Large intestine (tissue), 3 donors: ENCODE results near the gene ATG5. TPM values are rescaled to one million over a fixed set of nuclear protein-coding genes. Genes with fewer than 3 reads are reported as not detected.

Experiments used
- DNase-seq, 2 donors: peaks; one replicate each; pipeline versions ENCODE4 v3.0.0 to v3.0.0-alpha.2; 2013
- H3K27ac ChIP-seq: one replicate; pipeline ENCODE4 v1.5.1; 2013; ENCODE audit warnings: low read length
- H3K27me3 ChIP-seq: 2 replicates; pipeline ENCODE4 v1.6.1; 2013; ENCODE audit warnings: low read length; ENCODE audit not compliant: control insufficient read depth, insufficient read depth
- H3K36me3 ChIP-seq: 2 replicates; pipeline ENCODE4 v1.6.1; 2013; ENCODE audit warnings: low read length; ENCODE audit not compliant: control insufficient read depth, insufficient read depth
- H3K4me1 ChIP-seq: one replicate; pipeline ENCODE4 v1.6.1; 2013; ENCODE audit warnings: low read length; ENCODE audit not compliant: control insufficient read depth, insufficient read depth
- H3K4me3 ChIP-seq: one replicate; pipeline ENCODE4 v1.5.1; 2013; ENCODE audit warnings: low read length
- H3K9me3 ChIP-seq: one replicate; pipeline ENCODE4 v1.6.1; 2013; ENCODE audit warnings: mild to moderate bottlenecking, low read depth, low read length, moderate library complexity; ENCODE audit not compliant: control insufficient read depth
- WGBS: methylation state at CpG from one replicate; pipeline ENCODE4 v1.1.5; 2013; ENCODE audit warnings: low lambda C conversion rate; ENCODE audit not compliant: insufficient coverage; 5-methylcytosine and 5-hydroxymethylcytosine counted together
- polyA plus RNA-seq: library from polyadenylated mRNA; unstranded; fragments of 120-200 nt; gene quantifications from one replicate; pipeline ENCODE4 v1.2.1, GENCODE V29; 2013

The ATG5 gene
- polyA plus RNA-seq, 1 donor, result 33.0 TPM

DNA sequence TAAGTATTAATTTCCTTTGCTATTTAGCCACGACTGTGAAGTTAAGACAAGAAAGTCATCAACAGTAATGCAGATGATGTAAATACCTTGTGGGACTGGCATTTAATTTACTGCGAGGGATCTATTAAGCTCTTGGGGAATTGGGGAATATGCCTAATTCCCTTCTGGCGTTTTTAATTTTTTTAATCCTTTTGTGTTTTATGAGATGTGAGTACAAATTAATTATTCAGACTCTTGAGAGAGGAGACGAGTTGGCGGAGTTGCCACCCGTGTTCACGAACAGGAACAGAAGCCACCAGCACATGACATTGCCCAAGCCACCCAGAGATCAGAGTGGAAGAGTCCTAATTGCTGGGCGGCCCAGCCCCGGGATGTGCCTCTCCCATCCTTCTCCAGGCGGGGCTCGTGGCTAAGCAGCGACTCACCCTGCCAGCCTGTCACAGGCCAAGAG is 34.4 kb upstream of the ATG5 start:
- no peaks in the 10 kb centered on the region for H3K36me3 ChIP-seq
- peaks cover 3% of the 10 kb centered on the region for H3K9me3 ChIP-seq
- WGBS, result no CpG with 5 or more reads among the region's 12 CpGs
- no peak overlapping the region for H3K27ac ChIP-seq
- no peak for DNase-seq
- H3K4me1 ChIP-seq, result no peaks in the 10 kb centered on the region
- H3K27me3 ChIP-seq, result peaks cover 5% of the 10 kb centered on the region
- peak overlapping the region; percentile 53 for H3K4me3 ChIP-seq

DNA sequence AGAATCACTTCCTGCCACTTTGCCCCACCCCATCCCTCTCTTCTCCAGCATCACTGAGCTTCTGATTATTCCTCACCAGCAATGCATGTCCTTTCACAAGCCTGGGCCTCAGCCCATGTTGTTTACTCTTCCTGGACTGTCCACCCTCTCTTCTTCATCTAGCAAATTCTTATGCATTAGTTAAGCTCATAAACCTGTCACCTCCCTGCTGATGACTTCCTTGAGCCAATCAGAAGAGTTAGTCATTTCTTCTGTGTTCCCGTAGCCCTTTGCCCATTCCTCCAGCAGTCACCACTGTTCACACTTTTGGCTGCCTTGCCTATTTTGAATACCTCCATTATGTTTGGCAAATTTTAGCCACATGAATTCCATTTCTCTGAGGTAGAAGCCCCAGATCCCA is 30.8 kb upstream of the ATG5 start:
- Histone ChIP-seq H3K9me3 (peaks cover 3% of the 10 kb centered on the region), H3K4me3 (no peak overlapping the region), H3K27ac (no peak overlapping the region), H3K36me3 (no peaks in the 10 kb centered on the region), H3K4me1 (no peaks in the 10 kb centered on the region), H3K27me3 (peaks cover 5% of the 10 kb centered on the region)
- DNase-seq, result no peak
- WGBS, result 75% methylated on average over 1 of the region's 1 CpG

GRCh38 chr6:106347219-106347618 is 21.7 kb upstream of the ATG5 start:
- H3K36me3 ChIP-seq, result no peaks in the 10 kb centered on the region
- H3K4me3 ChIP-seq, result no peak overlapping the region
- no peaks in the 10 kb centered on the region for H3K4me1 ChIP-seq
- H3K27ac ChIP-seq, result no peak overlapping the region
- peak in 1 of 2 donors; percentile 38 for DNase-seq
- peaks cover 4% of the 10 kb centered on the region for H3K27me3 ChIP-seq
- WGBS, result no CpG with 5 or more reads among the region's 1 CpG
- H3K9me3 ChIP-seq, result no peaks in the 10 kb centered on the region

DNA sequence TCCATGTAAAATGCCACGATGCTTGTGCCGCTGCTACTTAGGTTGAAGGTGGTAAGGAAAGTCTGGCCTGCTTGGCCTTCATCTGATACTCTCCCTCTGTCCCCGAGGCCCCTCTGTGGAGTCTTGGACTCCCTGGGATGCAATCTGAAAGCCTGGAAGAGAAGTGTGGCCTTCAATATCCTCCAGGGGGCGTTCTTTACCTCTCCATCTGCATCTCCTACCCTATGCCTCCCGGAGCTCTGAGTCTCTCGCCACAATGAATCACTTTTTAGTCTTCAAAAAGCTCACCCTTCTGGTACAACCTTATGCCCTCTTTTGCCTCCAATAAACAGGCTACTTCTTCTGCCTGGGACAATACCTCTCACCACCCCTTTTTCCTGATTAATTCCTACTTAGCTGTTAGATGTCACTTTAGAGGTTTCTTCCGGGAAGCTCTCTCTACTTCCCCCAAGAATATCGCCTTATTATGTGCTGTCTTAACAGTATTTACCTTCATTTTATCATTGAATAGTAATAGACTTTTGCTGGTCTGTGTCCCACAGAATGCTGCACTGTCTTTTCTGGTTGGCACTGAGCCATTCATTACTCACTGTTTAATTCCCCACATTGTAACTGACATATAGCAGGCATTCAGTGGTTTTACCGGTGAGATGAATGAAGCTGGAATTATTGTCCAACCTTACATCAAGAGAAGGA is 13.9 kb upstream of the ATG5 start:
- DNase-seq, result peak; percentile 51 to 65
- H3K4me3 ChIP-seq, result peak overlapping the region; percentile 19
- H3K9me3 ChIP-seq, result no peaks in the 10 kb centered on the region
- 0% methylated on average over 2 of the region's 9 CpGs for WGBS
- peaks cover 4% of the 10 kb centered on the region for H3K27me3 ChIP-seq
- H3K4me1 ChIP-seq, result peaks cover 4% of the 10 kb centered on the region
- no peak overlapping the region for H3K27ac ChIP-seq
- H3K36me3 ChIP-seq, result no peaks in the 10 kb centered on the region

DNA sequence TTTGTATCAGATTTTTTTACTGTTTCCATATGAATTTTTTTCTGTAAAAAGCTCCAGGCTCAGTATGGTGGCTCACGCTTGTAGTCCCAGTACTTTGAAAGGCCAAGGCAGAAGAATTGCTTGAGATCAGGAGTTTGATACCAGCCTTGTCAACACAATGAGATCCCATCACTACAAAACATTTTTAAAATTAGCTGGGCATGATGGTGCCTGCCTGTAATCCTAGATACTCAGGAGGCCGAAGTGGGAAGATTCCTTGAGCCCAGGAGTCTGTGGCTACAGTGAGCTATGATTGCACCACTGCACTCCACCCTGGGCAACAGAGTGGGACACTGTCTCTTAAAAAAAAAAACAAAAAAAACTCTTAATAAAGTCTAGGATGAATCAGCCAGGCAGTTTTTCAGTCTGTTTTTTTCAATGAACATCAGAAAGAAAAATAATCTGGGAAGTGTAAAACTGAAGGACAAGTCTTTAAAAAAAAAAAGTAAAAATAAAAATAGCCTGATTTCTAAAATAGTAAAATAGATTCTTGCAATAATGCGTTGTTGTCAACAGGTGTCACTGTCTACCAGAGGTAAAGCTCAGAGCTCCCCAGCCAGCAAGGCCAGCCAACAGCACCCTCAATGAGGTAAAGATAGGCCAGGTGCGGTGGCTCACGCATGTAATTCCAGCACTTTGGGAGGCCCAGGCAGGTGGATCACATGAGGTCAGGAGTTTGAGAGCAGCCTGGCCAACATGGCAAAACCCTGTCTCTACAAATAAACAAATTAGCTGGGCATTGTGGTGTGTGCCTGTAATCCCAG is 9.3 kb upstream of the ATG5 start:
- Histone ChIP-seq H3K36me3 (no peaks in the 10 kb centered on the region), H3K4me3 (no peak overlapping the region), H3K27ac (no peak overlapping the region), H3K27me3 (peaks cover 2% of the 10 kb centered on the region), H3K9me3 (no peaks in the 10 kb centered on the region), H3K4me1 (peaks cover 4% of the 10 kb centered on the region)
- DNase-seq, result peak; percentile 54 to 56
- WGBS, result 36% methylated on average over 2 of the region's 5 CpGs

DNA sequence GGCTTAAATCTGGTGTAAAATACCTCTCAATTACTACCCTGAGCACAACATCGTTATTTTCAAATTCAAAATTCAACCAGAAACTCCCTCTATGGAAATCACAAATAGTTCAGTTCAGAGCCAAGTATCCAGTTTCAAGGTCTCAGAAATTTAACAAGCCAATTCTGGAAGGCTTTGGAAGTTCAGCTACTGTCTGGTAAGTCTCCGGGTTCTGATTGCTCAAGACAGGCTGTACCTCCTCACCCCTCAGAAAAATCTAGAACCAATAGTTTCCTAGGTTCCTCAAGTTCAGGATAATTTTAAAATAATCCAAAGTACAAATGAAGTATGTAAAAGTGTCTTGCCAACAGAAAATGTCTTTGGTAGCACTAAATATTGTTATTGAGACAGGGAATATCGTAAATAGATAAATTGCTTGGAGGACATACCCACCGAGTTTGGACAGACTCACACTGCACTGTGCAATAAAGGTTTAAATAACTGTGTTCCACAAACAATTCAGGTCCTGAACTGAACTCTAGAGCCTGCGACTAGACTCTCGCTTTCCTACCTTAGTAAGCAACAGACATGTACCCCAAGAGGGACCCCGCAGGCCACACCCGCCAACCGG is 729 bp downstream of the ATG5 start:
- Histone ChIP-seq H3K4me1 (peaks cover 14% of the 10 kb centered on the region), H3K27ac (peak overlapping the region; percentile 94), H3K4me3 (peak overlapping the region; percentile 80), H3K36me3 (no peaks in the 10 kb centered on the region), H3K27me3 (peaks cover 5% of the 10 kb centered on the region), H3K9me3 (no peaks in the 10 kb centered on the region)
- DNase-seq, result no peak
- no CpG with 5 or more reads among the region's 9 CpGs for WGBS

GRCh38 chr6:106321940-106322339 is 3.6 kb downstream of the ATG5 start:
- Histone ChIP-seq H3K4me3 (no peak overlapping the region), H3K27ac (no peak overlapping the region), H3K4me1 (peaks cover 14% of the 10 kb centered on the region), H3K36me3 (no peaks in the 10 kb centered on the region), H3K9me3 (no peaks in the 10 kb centered on the region), H3K27me3 (no peaks in the 10 kb centered on the region)
- DNase-seq, result no peak
- WGBS, result no CpG with 5 or more reads among the region's 4 CpGs

GRCh38 chr6:106318851-106319250 is 6.7 kb downstream of the ATG5 start:
- no peak overlapping the region for H3K4me3 ChIP-seq
- no peak overlapping the region for H3K27ac ChIP-seq
- peaks cover 6% of the 10 kb centered on the region for H3K4me1 ChIP-seq
- H3K27me3 ChIP-seq, result no peaks in the 10 kb centered on the region
- no peaks in the 10 kb centered on the region for H3K9me3 ChIP-seq
- no peak for DNase-seq
- peaks cover 11% of the 10 kb centered on the region for H3K36me3 ChIP-seq

GRCh38 chr6:106318061-106318460 is 7.5 kb downstream of the ATG5 start:
- 60% methylated on average over 1 of the region's 2 CpGs for WGBS
- no peaks in the 10 kb centered on the region for H3K4me1 ChIP-seq
- peaks cover 14% of the 10 kb centered on the region for H3K36me3 ChIP-seq
- H3K9me3 ChIP-seq, result no peaks in the 10 kb centered on the region
- H3K4me3 ChIP-seq, result no peak overlapping the region
- H3K27ac ChIP-seq, result no peak overlapping the region
- DNase-seq, result no peak
- H3K27me3 ChIP-seq, result no peaks in the 10 kb centered on the region

DNA sequence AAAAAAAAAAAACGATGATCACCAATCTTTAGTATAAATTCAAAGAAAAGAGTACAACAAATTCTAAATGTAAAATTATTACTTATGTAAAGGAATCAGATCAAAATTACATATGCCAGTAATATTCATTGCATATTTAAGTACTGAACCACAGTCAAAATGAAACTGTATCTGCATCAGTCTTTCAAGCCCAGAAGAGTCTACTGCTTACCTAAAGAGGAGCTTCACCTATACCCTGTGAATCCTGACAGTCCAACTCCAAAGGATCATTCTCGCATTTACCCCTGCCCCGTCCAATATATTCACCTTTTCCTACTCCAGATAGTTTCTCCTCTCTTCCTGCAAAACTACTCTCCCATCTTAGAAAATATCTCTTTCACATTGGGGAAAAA is 9.2 kb downstream of the ATG5 start:
- no peak overlapping the region for H3K4me3 ChIP-seq
- H3K4me1 ChIP-seq, result no peaks in the 10 kb centered on the region
- no peak for DNase-seq
- no peaks in the 10 kb centered on the region for H3K9me3 ChIP-seq
- 100% methylated on average over 2 of the region's 3 CpGs for WGBS
- H3K36me3 ChIP-seq, result peaks cover 14% of the 10 kb centered on the region
- H3K27ac ChIP-seq, result no peak overlapping the region
- no peaks in the 10 kb centered on the region for H3K27me3 ChIP-seq
